Caki2 (cell line): ENCODE data around the gene DPEP2NB. TPM values are rescaled to one million over a fixed set of nuclear protein-coding genes. Genes with fewer than 3 reads are reported as not detected.
A peak's percentile ranks its signal among the peaks of the same experiment; 100 is the strongest.

Experiments used
- DNase-seq: peaks from one replicate; pipeline ENCODE4 v3.0.0-alpha.2; 2015; ENCODE audit warnings: low read depth
- in situ Hi-C: cut with HindIII; loops from 2 replicates; pipeline ENCODE4 v1.10.0; 2016; ENCODE audit warnings: low sequenced_read_pairs, low pct_unique_long_range_greater_than_20kb, mixed read lengths
- total RNA-seq: library from RNA; depleted of rRNA; stranded (reverse); fragments of >200 nt; shearing (Covaris generic); gene quantifications from 2 replicates; pipeline ENCODE4 v1.2.3, GENCODE V29; 2014; ENCODE audit warnings: low replicate concordance; rRNA removed

Gene DPEP2NB
- total RNA-seq, 1 experiment from 2014 or later, result not detected

GRCh38 chr16:67967183-67967957 is 48.3 kb downstream of the DPEP2NB start:
- DNase-seq, result no peak
- in situ Hi-C loops, result no loop called here

DNA sequence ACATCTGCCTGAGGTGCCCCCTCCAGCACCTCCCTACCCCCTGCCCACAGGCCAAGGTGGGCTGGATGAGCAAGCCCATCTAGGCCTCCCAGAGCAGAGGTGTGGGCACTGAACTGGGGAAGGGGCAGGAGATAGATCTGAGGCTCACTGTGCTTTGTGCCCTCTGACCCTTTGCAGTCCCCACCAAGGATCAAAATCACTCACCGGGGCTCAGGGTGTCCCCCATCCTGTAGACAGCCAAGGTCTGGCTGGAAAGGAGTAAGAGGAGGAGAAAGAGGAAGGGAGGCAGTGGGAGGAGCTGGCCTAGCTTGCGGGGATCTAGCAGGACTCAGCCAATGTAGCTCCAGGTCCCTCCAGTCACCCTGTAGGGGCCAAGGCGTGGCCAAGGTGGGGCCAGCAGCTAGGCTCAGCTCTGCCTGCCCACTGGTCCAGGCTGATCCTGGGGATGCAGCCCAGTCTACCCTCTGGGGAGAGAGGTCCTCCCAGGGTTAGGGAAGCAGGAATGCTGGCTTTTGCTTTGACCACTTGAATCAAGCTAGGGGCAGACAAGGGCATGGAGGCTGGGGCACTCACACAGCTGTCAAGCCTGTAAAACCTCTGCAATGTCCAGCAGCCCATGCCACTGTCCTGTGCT is 49.0 kb downstream of the DPEP2NB start:
- in situ Hi-C loops, result no loop called here
- peak; percentile 54 for DNase-seq

GRCh38 chr16:67965668-67966548 is 49.8 kb downstream of the DPEP2NB start:
- no peak for DNase-seq
- in situ Hi-C loops, result no loop called here

- in situ Hi-C loops, result no loop called here
Observed at GRCh38 chr16:67964477-67965131, 51.1 kb downstream of the DPEP2NB start.

DNA sequence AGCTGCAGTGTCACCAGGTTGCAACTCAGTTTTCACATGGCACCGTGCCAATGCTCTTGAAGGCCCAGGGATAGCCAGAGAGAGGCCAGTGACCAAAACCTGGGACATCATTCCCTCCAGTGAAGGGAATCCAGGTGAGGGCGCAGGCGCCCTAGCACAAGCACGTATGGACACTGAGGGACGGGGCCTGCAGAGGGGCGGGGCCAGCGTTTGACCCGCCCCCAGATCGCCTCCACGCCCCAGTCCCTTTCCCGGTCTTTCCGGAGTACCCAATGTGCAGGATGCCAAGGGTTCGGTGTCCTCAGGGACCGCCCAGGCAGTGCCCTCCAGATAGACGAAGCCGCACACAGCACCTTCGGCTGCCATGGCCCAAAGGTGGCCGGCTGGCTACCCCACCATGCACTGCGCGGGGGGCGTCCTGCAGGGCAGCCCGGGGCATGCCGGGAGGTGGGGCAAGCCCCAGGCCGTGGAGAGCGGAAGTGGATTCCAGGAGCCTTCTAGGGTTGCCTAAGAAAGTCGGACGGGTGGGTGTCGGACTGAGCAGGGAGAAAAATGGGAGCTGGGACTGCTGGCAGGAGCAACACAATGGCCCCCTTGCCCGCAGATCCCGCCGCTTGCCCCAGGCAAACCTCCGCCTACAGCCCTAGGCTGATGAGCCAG is 51.9 kb downstream of the DPEP2NB start:
- in situ Hi-C loops, result no loop called here
- DNase-seq, result no peak

More at GRCh38 chr16:67964477-67965131, 51.1 kb downstream of the DPEP2NB start:
- no peak for DNase-seq

Other genes starting within 250 kb of the DPEP2NB start
- gene RANBP10, start 209.4 kb downstream of the DPEP2NB start, total RNA-seq, result 2.9 and 3.7 TPM in 2 replicates
- gene TSNAXIP1, start 209.0 kb downstream of the DPEP2NB start, total RNA-seq, result 0.20 and 0.38 TPM in 2 replicates
- 42.3 and 56.6 TPM in 2 replicates for gene THAP11, start 173.6 kb downstream of the DPEP2NB start, total RNA-seq
- gene NUTF2, start 169.0 kb downstream of the DPEP2NB start, total RNA-seq, result 240 and 242 TPM in 2 replicates
- gene CENPT, start 168.2 kb downstream of the DPEP2NB start, total RNA-seq, result 14.4 and 24.4 TPM in 2 replicates
- gene EDC4, start 142.9 kb downstream of the DPEP2NB start, total RNA-seq, result 43.7 and 46.6 TPM in 2 replicates
- 0.84 and 23.3 TPM in 2 replicates for gene NRN1L, start 131.0 kb downstream of the DPEP2NB start, total RNA-seq
- 18.0 and 25.9 TPM in 2 replicates for gene PSKH1, start 122.7 kb downstream of the DPEP2NB start, total RNA-seq
- gene CTRL, start 84.0 kb downstream of the DPEP2NB start, total RNA-seq, result 1.1 TPM in 1 of 2 replicates, not detected in the other
- 28.8 and 62.9 TPM in 2 replicates for gene PSMB10, start 79.1 kb downstream of the DPEP2NB start, total RNA-seq
- gene LCAT, start 71.8 kb downstream of the DPEP2NB start, total RNA-seq, result 1.7 and 4.6 TPM in 2 replicates
- gene SLC12A4, start 47.3 kb downstream of the DPEP2NB start, total RNA-seq, result 19.8 and 49.8 TPM in 2 replicates
- not detected in 2 replicates for gene DPEP3, start 35.4 kb downstream of the DPEP2NB start, total RNA-seq
- not detected in 2 replicates for gene DPEP2, start 16.4 kb downstream of the DPEP2NB start, total RNA-seq
- 21.6 and 28.9 TPM in 2 replicates for gene DDX28, start 7.3 kb upstream of the DPEP2NB start, total RNA-seq
- 17.5 and 29.2 TPM in 2 replicates for gene DUS2, start 7.4 kb upstream of the DPEP2NB start, total RNA-seq
- gene NFATC3, start 69.5 kb upstream of the DPEP2NB start, total RNA-seq, result 15.9 and 20.6 TPM in 2 replicates
- not detected in 2 replicates for gene ESRP2, start 220.2 kb upstream of the DPEP2NB start, total RNA-seq
- 43.0 and 61.5 TPM in 2 replicates for gene PLA2G15, start 229.5 kb upstream of the DPEP2NB start, total RNA-seq
- gene SLC7A6, start 248.6 kb upstream of the DPEP2NB start, total RNA-seq, result 13.9 and 21.4 TPM in 2 replicates